Loucy (cell line): ENCODE results near the gene TEN1.
A peak's percentile ranks its signal among the peaks of the same experiment; 100 is the strongest.

Experiments
- H2AFZ ChIP-seq: fragments of 200-600 bp; sonication (generic); 2 replicates; pipeline ENCODE4 v1.6.0; 2016; ENCODE audit warnings: antibody characterized with exemption, mild to moderate bottlenecking, low read length, moderate library complexity
- H3F3A ChIP-seq: fragments of 200-600 bp; 2 replicates; pipeline ENCODE4 v1.6.0; 2016; ENCODE audit warnings: antibody characterized with exemption, low read depth, mild to moderate bottlenecking
- H3K27me3 ChIP-seq: fragments of 200-600 bp; sonication (generic); 2 replicates; pipeline ENCODE4 v1.6.1; 2014; ENCODE audit warnings: low read length, mild to moderate bottlenecking; ENCODE audit not compliant: insufficient read depth, poor library complexity, severe bottlenecking
- H3K36me3 ChIP-seq: fragments of 200-600 bp; sonication (generic); 2 replicates; pipeline ENCODE4 v1.6.1; 2016; ENCODE audit warnings: low read length; ENCODE audit not compliant: insufficient read depth
- H3K4me1 ChIP-seq: fragments of 200-600 bp; sonication (generic); 2 replicates; pipeline ENCODE4 v1.5.1; 2014; ENCODE audit warnings: low read length, mild to moderate bottlenecking; ENCODE audit not compliant: insufficient read depth, poor library complexity, severe bottlenecking
- H3K4me2 ChIP-seq: fragments of 200-600 bp; sonication (generic); 2 replicates; pipeline ENCODE4 v1.6.0; 2014; ENCODE audit warnings: antibody characterized with exemption, low read length, low read depth, mild to moderate bottlenecking; ENCODE audit not compliant: poor library complexity, severe bottlenecking
- H3K4me3 ChIP-seq: fragments of 200-600 bp; sonication (generic); 2 replicates; pipeline ENCODE4 v1.5.1; 2014; ENCODE audit warnings: low read length, mild to moderate bottlenecking, mixed read lengths; ENCODE audit not compliant: poor library complexity, severe bottlenecking
- H3K79me2 ChIP-seq: fragments of 200-600 bp; sonication (generic); 2 replicates; pipeline ENCODE4 v1.6.1; 2014; ENCODE audit warnings: low read length; ENCODE audit not compliant: insufficient read depth
- H3K9ac ChIP-seq: fragments of 200-600 bp; sonication (generic); 2 replicates; pipeline ENCODE4 v1.6.0; 2014; ENCODE audit warnings: mild to moderate bottlenecking, low read depth, low read length, moderate library complexity; ENCODE audit not compliant: poor library complexity, severe bottlenecking
- H3K9me2 ChIP-seq: fragments of 200-600 bp; sonication (generic); replicated peaks from 2 replicates; pipeline ENCODE4 v1.6.1; 2016; ENCODE audit warnings: low read depth, low read length, mixed read lengths
- H3K9me3 ChIP-seq: fragments of 200-600 bp; sonication (generic); 2 replicates; pipeline ENCODE4 v1.6.1; 2014; ENCODE audit warnings: mild to moderate bottlenecking, antibody characterized with exemption, low read length, low read depth; ENCODE audit not compliant: insufficient read depth
- H4K20me1 ChIP-seq: fragments of 200-600 bp; sonication (generic); 2 replicates; pipeline ENCODE4 v1.6.0; 2014; ENCODE audit warnings: antibody characterized with exemption, low read length, mild to moderate bottlenecking; ENCODE audit not compliant: insufficient read depth, poor library complexity, severe bottlenecking
- EZH2phosphoT487 ChIP-seq: fragments of 200-600 bp; IDR thresholded peaks from 2 replicates; pipeline ENCODE4 v1.6.1; 2018; ENCODE audit warnings: antibody characterized with exemption, mild to moderate bottlenecking, moderate library complexity, borderline replicate concordance
- TF ChIP-seq, protein P1 (sequence below): fragments of 200-600 bp; sonication (generic); conservative IDR thresholded peaks from 2 replicates; pipeline ENCODE4 v1.5.1; 2014; ENCODE audit warnings: mild to moderate bottlenecking, antibody characterized with exemption, low read length

Gene TEN1

DNA sequence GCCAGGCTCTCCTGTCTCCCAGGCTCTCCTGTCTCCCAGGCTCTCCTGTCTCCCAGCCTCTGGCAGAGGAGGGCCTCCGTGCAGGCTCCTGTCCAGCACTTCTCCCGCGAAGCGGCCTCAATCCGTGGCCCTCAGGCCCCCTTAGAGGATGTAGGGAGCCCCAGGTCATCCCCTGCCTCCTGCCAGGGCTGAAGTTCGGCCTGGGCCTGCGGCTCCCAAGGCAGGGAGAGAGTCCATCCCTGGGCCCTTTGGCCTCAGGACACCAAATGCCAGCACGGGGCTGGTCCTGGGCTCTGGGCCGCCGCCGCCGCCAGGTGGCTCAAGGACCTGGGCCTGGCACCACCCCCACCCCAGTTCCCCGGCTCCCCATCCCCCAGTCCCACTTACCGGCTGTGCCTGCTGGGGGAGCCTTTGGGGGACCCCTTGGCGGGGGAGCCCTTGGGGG, 47.7 kb downstream of the TEN1 start:
- TF ChIP-seq, protein P1, sequence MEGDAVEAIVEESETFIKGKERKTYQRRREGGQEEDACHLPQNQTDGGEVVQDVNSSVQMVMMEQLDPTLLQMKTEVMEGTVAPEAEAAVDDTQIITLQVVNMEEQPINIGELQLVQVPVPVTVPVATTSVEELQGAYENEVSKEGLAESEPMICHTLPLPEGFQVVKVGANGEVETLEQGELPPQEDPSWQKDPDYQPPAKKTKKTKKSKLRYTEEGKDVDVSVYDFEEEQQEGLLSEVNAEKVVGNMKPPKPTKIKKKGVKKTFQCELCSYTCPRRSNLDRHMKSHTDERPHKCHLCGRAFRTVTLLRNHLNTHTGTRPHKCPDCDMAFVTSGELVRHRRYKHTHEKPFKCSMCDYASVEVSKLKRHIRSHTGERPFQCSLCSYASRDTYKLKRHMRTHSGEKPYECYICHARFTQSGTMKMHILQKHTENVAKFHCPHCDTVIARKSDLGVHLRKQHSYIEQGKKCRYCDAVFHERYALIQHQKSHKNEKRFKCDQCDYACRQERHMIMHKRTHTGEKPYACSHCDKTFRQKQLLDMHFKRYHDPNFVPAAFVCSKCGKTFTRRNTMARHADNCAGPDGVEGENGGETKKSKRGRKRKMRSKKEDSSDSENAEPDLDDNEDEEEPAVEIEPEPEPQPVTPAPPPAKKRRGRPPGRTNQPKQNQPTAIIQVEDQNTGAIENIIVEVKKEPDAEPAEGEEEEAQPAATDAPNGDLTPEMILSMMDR, result no peak
- TF ChIP-seq EZH2phosphoT487, result no peak
- no peaks in the 10 kb centered on the region for H3K9me2 ChIP-seq
- no peak overlapping the region for H3K4me3 ChIP-seq
- H3K79me2 ChIP-seq, result no peaks in the 10 kb centered on the region
- H3K9ac ChIP-seq, result no peak overlapping the region
- no peaks in the 10 kb centered on the region for H4K20me1 ChIP-seq
- H3K4me2 ChIP-seq, result no peak overlapping the region
- peaks cover 24% of the 10 kb centered on the region for H3K4me1 ChIP-seq
- H3F3A ChIP-seq, result peaks cover 5% of the 10 kb centered on the region; the same call in 1 of the 2 replicates
- no peaks in the 10 kb centered on the region for H3K36me3 ChIP-seq
- no peak overlapping the region for H2AFZ ChIP-seq
- H3K9me3 ChIP-seq, result no peaks in the 10 kb centered on the region
- H3K27me3 ChIP-seq, result no peaks in the 10 kb centered on the region

DNA sequence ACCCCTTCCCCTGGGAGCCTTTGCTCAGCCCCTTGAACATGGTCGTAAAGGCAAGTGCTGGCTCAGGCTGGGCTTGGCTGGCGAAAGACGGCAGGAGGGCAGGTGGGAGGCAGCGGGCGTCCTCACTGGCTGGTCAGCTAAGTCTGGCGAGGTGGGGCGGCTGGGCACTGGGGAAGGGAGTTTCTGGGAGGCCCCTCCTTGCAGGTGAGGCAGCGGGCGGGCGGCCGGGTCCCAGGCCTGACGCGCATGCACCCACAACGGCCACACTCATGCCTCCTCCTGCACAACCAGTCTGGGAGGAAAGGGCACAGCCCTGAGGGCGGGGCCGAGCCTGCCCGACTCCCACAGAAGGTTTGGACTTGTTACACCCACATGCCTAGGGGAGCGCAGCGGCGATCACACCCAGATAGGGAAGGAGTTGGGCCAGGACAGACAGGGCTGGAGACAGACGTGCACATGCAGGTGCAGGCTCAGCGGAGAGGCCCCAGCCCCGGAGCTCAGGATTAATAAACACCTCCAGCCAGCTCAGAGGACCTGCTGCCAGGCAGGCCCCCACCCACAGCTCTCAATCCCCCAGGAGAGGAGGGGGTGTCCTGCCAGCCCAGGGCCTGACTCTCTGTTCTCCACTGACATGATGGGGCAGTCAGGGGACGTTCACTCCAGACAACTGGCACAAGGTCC, 48.3 kb downstream of the TEN1 start, which contains the start of gene EVPL:
Gene EVPL (minus strand): TSS at position 148 of the 681 bp plus-strand sequence. CDS start 108 bp downstream, at position 40.
- H2AFZ ChIP-seq, result no peak within 1 kb of the TSS
- H3K9me2 ChIP-seq, result no peaks in the 10 kb centered on the region
- no peak within 1 kb of the TSS for H3K4me2 ChIP-seq
- no peak within 1 kb of the TSS for H3K9ac ChIP-seq
- no peaks in the 10 kb centered on the region for H3K36me3 ChIP-seq
- TF ChIP-seq, protein P1, result no peak
- no peak for TF ChIP-seq EZH2phosphoT487
- no peaks in the 10 kb centered on the region for H3K9me3 ChIP-seq
- H3K27me3 ChIP-seq, result no peaks in the 10 kb centered on the region
- no peaks in the 10 kb centered on the region for H4K20me1 ChIP-seq
- no peaks in the 10 kb centered on the region for H3K79me2 ChIP-seq
- peaks cover 5% of the 10 kb centered on the region; the same call in 1 of the 2 replicates for H3F3A ChIP-seq
- H3K4me1 ChIP-seq, result peaks cover 24% of the 10 kb centered on the region
- H3K4me3 ChIP-seq, result no peak within 1 kb of the TSS

DNA sequence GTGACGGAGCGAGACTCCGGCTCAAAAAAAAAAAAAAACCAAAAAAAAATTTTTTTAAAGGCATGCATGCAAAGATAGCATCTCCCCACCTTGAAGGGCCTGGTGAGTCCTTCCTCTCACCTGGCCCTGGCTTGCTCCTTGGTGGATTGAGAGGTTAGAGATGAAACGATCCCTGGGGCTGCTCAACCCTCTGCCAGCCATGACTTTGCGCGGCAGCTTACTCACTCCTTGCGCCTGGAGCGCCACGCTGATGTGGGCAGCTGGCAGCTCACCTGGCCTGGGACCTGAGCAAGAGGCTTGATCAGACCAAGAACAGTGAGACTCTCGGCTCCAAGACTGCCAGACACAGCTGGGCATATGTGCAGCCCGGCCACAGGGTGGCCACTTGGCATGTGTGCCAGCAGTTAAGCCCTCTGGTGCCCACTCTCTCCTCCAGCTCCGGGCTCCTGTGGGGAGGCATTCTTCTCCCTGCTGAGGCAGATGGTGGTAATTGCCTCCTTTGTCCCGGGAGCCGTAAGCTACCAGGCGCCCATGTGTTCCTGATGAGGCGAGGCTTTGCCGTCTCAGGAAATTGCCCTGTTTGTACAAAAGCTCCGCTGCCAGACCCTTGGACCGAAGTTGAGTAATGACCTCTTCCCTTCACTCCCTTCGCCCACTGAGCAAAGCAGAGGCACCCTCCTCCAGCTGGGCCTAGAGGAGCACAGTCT, 53.2 kb downstream of the TEN1 start:
- Histone ChIP-seq H3F3A (peaks cover 5% of the 10 kb centered on the region; the same call in 1 of the 2 replicates), H3K27me3 (no peaks in the 10 kb centered on the region), H3K9me3 (no peaks in the 10 kb centered on the region), H2AFZ (no peak overlapping the region), H3K4me3 (no peak overlapping the region), H3K4me1 (peaks cover 38% of the 10 kb centered on the region), H4K20me1 (no peaks in the 10 kb centered on the region), H3K36me3 (no peaks in the 10 kb centered on the region), H3K4me2 (no peak overlapping the region), H3K79me2 (no peaks in the 10 kb centered on the region), H3K9me2 (no peaks in the 10 kb centered on the region), H3K9ac (no peak overlapping the region)
- TF ChIP-seq, protein P1, result peak; percentile 50
- no peak for TF ChIP-seq EZH2phosphoT487
